Vagina (tissue), 2 donors: ENCODE measurements around the gene TRAPPC8.
"Not testable (repeated sequence)": the region's sequence is repeated elsewhere in the genome, so short reads cannot be mapped to it uniquely, and the experiment has no call there.

Experiments used
- CTCF ChIP-seq, 3 experiments: fragments of 450-650 bp in 2 of 3; fragments of 200-600 bp in 1 of 3; sonication (generic) in 1 of 3; IDR thresholded peaks; one replicate each; pipeline ENCODE4 v1.5.1; 2017 to 2019; ENCODE audit warnings: antibody characterized with exemption in 3 of 3, mild to moderate bottlenecking in 2 of 3, moderate library complexity in 2 of 3
- POLR2A ChIP-seq, 2 donors: fragments of 450-650 bp; IDR thresholded peaks; one replicate each; pipeline ENCODE4 v1.6.1; 2017; ENCODE audit warnings: antibody characterized with exemption in 2 of 2, mild to moderate bottlenecking in 2 of 2, moderate library complexity in 2 of 2

GRCh38 chr18:31810336-31811130 lies 132.4 kb downstream of the TRAPPC8 start:
- TF ChIP-seq CTCF, POLR2A (IDR thresholded peaks at IDR 0.05): not testable (repeated sequence)
